ENCODE data around the gene GFAP.

The GFAP gene

GRCh38 chr17:44862278-44862914 is 52.9 kb downstream of the GFAP start:
- no peak for DNase-seq (ENCODE audit: low spot score)
- no peak for TF ChIP-seq CTCF (conservative IDR thresholded peaks at IDR 0.05; ENCODE audit: low read depth)
- ChIA-PET POLR2A (ENCODE audit: low non-redundant PET) (no interaction called here), CTCF (interaction anchor here (0.7 to 7.7 kb wide), 2 partner anchors 13 to 85 kb away, joined by 4 to 94 read pairs; no protein-coding TSS in a partner anchor)
- H3K27ac ChIP-seq = no peak overlapping the region

GRCh38 chr17:44859701-44860100 is 55.6 kb downstream of the GFAP start:
- POLR2A ChIA-PET (ENCODE audit: low non-redundant PET) = interaction anchor here (0.6 kb wide), 1 partner anchor 13 kb away, joined by 6 read pairs; no protein-coding TSS in a partner anchor

DNA sequence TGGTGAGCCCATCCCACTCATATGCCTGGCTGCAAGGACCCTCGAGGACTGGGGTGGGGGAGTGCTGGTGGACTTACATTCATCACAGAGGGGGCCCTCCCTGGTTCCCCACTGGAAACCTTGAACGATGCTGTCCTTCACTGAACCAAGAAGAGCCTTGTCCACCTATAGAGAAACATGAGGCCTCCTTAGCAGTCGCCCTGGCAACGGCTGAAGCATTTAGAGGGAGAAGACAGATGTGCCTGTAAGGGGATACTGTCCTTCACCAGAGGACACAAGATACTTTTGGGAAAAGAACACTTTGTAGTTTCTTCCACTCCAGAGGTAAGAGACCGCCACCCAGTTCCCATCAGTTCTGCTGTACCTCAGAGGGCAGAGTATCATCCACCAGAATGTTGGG is 61.1 kb downstream of the GFAP start:
- ChIA-PET POLR2A (ENCODE audit: low non-redundant PET) (no interaction called here), CTCF (interaction anchor here (0.6 to 1.7 kb wide), 3 partner anchors 74 to 320 kb away, joined by 3 to 7 read pairs (median 6); no protein-coding TSS in a partner anchor)
- no peak for DNase-seq (ENCODE audit: low spot score)
- TF ChIP-seq CTCF (conservative IDR thresholded peaks at IDR 0.05; ENCODE audit: low read depth) = no peak
- H3K27ac ChIP-seq = 0 out of 2 replicates have a peak overlapping the region, but pooled peaks have one; percentile 1

More at GRCh38 chr17:44859701-44860100, 55.6 kb downstream of the GFAP start:
- CTCF ChIA-PET = interaction anchor here (0.6 to 1.0 kb wide), 2 partner anchors 85 to 326 kb away, joined by 4 read pairs; no protein-coding TSS in a partner anchor
- no peak for DNase-seq (ENCODE audit: low spot score)
- TF ChIP-seq CTCF (conservative IDR thresholded peaks at IDR 0.05; ENCODE audit: low read depth) = no peak
- H3K27ac ChIP-seq = no peak overlapping the region
